Esophagus muscularis mucosa (tissue), 3 donors: ENCODE data around the gene CPLX4.

ENCODE experiments used
- CTCF ChIP-seq, 3 experiments: fragments of 200-600 bp in 2 of 3; fragments of 450-650 bp in 1 of 3; sonication (generic) in 2 of 3; IDR thresholded peaks; one replicate each; pipeline ENCODE4 v1.5.1; 2017 to 2019; ENCODE audit warnings: antibody characterized with exemption in 3 of 3, mild to moderate bottlenecking in 2 of 3, moderate library complexity in 1 of 3
- EP300 ChIP-seq: sonication (generic); formaldehyde crosslinking; IDR thresholded peaks from one replicate; pipeline ENCODE4 v1.6.1; 2017; ENCODE audit warnings: antibody characterized with exemption

- no peak for TF ChIP-seq CTCF (IDR thresholded peaks at IDR 0.05)
- no peak for TF ChIP-seq EP300
Measured at GRCh38 chr18:59279193-59279592, 39.3 kb downstream of the CPLX4 start.
